ENCODE measurements around the gene USP40.

Gene USP40

DNA sequence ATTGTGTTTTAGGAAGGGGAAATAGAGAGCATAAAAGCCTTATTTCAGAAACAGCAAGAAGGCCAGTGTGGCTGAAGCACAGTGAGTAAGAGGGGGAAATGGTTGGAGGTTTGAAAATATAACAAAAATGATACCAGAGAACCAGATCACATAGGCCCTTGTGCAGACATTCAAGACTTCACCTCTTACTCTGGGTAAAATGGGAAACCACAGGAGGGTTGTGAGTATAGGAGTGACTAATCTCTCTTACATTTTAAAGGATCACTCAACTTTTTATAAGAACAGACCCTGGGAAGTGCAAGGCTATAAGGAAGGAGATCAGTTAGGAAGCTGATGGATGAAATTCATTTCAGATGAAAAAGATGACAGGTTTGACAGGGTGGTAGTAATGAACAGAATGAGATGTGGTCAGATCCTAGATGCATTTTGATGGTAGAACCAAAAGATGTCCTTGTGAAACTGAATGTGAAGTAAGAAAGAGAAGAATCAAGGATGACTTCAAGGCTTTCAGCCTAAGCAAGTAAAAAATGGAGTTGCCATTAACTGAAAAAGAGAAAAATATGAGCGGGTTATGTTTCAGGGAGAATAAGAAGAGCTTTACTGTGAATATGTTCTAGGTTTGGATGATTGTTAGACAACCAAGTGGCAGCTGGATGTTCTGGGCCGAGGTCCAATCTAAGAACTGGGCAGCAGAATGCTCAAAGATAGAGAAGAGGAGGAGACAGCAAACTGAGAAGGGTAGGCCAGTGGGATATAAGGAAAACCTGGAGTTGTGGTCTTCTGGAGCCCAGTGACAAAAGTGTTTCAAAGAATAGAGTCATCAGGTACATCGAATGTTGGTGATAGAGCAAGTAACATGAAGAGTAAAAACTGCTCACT, 65.1 kb downstream of the USP40 start:
- H2AFZ ChIP-seq (ENCODE audit: low read depth, low read length) = no peak overlapping the region
- H3K9me3 ChIP-seq (ENCODE audit: low read length) = peaks cover 5% of the 10 kb centered on the region
- H3K4me1 ChIP-seq (ENCODE audit: insufficient read depth, low read length) = no peaks in the 10 kb centered on the region
- no peak overlapping the region for H3K4me3 ChIP-seq (ENCODE audit: low read length)
- peaks cover 6% of the 10 kb centered on the region for H3K36me3 ChIP-seq (ENCODE audit: insufficient read depth, low read length)
- H3K27me3 ChIP-seq (ENCODE audit: insufficient read depth, low read length) = no peaks in the 10 kb centered on the region

DNA sequence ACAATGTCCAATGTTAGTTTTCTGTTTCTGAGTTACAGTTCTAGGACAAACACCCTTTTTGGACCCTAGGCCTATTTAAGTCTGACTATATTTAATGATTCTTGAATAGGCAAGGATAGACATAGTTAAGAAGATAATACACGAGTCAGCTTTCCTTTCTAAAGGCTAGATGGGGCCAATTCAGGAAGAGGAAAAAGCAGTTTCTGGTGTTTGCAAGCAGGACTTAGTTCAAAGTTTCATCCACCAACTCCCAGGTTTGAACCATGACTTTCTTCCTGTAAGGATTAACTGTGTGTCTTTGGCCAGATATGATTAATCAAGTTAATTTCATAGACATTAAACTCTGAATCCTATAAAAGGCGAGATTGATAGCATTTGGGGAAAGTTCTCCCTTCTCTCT, 66.7 kb downstream of the USP40 start:
- H3K27me3 ChIP-seq (ENCODE audit: insufficient read depth, low read length) = no peaks in the 10 kb centered on the region
- peaks cover 4% of the 10 kb centered on the region for H3K36me3 ChIP-seq (ENCODE audit: insufficient read depth, low read length)
- H3K4me1 ChIP-seq (ENCODE audit: insufficient read depth, low read length) = no peaks in the 10 kb centered on the region
- H2AFZ ChIP-seq (ENCODE audit: low read depth, low read length) = no peak overlapping the region
- H3K4me3 ChIP-seq (ENCODE audit: low read length) = no peak overlapping the region
- peaks cover 5% of the 10 kb centered on the region for H3K9me3 ChIP-seq (ENCODE audit: low read length)

DNA sequence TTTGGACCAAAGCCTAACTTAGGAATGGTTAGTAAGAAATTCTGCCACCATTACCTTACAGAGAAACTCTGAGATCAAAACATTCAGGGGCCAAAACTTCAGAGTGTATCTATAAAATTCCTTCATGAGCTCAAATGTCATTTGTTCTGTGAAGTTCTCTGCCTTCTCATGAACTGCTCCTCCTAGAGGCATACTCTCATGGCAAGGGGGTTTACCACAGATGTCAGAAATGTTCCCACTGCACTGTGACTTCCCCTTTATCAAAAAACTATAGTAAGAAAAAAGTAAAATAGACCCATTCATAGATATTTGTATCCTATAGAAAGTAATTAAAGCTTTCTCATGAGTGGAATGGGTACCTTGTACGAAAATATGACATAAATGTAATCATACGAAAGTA, 68.5 kb downstream of the USP40 start:
- Histone ChIP-seq H3K9me3 (ENCODE audit: low read length) (peaks cover 5% of the 10 kb centered on the region), H3K4me3 (ENCODE audit: low read length) (no peak overlapping the region), H3K36me3 (ENCODE audit: insufficient read depth, low read length) (peaks cover 7% of the 10 kb centered on the region), H3K27me3 (ENCODE audit: insufficient read depth, low read length) (no peaks in the 10 kb centered on the region), H2AFZ (ENCODE audit: low read depth, low read length) (no peak overlapping the region), H3K4me1 (ENCODE audit: insufficient read depth, low read length) (no peaks in the 10 kb centered on the region)

DNA sequence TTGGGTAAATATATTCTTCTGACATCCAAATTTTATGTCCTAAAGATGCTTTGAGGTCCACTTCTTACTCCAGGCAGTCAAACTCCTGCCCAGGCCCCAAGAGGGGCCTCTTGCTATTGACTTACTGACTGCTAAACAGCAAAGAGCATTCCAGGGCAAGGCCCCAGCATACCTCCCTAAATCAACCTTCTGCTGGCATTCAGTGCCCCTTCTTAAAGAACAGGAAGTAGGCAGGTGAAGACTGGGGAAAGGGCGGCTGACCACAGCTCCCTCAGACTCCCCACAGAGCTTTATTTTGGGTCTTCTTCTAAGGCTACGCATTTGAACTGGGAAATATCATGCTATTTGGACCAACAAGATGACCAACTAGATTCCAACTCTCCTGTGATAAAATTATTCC, 68.9 kb downstream of the USP40 start:
- Histone ChIP-seq H3K4me3 (ENCODE audit: low read length) (no peak overlapping the region), H3K36me3 (ENCODE audit: insufficient read depth, low read length) (peaks cover 11% of the 10 kb centered on the region)

DNA sequence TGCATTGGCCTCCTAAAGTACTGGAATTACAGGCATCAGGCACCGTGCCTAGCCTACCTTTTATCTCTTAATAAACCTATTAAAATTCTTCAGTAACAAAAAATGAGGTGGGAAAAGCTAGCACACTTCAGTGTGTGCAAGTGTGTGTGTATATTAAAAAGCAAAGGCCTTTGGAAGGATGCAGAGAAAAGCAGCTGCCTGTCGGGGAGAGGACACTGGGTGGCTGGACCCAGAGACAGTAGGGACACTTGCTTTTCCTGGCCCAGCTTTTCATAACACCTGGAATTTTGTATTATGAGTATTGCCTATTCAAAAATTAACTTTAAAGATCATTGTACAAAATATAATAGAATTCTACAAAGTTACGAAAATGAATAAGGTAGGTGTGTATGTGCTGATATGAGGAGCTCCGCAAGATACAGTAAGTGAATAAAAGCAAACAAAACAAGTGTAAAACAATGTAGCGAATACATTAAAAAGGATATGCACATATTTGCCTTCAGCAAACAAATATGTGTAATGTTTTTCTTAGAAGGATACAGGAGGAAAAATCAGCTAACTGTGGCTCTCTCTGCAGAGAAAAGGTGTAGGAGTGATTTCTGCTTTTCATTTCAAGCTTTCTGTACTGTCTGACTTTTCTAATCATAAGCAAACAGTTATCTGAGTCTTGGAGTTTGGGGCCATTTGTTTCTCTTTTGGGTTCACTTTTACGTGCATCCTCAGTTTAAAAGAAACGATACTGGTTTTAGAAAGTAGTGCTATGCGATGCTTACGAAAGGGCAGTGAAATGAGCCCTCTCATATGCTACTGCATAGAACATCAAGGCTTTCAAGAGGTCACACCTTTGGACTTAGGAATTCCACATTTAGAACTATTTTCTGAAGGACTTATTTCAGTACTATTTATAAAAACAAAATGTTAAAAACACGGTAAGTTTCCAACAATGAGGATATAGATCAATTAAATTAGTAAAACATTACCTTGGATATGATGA, 70.8 kb downstream of the USP40 start:
- H3K4me1 ChIP-seq (ENCODE audit: insufficient read depth, low read length) = no peaks in the 10 kb centered on the region

More for the DNA sequence above, 68.9 kb downstream of the USP40 start:
- no peak overlapping the region for H2AFZ ChIP-seq (ENCODE audit: low read depth, low read length)
- H3K4me1 ChIP-seq (ENCODE audit: insufficient read depth, low read length) = no peaks in the 10 kb centered on the region
- no peaks in the 10 kb centered on the region for H3K27me3 ChIP-seq (ENCODE audit: insufficient read depth, low read length)
- H3K9me3 ChIP-seq (ENCODE audit: low read length) = peaks cover 5% of the 10 kb centered on the region

DNA sequence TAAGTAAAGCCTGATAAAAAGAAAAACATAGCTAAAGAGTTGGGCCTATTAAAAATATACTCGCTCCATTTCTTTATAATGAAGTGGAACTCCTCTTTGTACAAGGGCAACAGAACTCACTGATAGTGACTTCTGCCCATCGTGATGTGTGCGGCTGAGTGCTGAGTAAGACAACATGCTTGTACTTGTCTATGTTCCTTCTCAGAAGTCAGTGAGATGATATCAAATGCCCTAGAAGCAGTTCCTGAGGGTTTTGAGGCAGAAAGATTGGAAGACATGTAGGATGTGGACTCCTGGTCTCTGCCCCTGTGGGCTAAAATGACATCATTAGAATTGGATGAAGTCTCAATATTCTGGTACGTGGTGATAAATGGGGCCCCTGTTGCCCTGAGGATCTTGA, 73.8 kb downstream of the USP40 start:
- Histone ChIP-seq H3K36me3 (ENCODE audit: insufficient read depth, low read length) (peaks cover 20% of the 10 kb centered on the region), H3K9me3 (ENCODE audit: low read length) (no peaks in the 10 kb centered on the region)

More for the DNA sequence above, 70.8 kb downstream of the USP40 start:
- H3K4me3 ChIP-seq (ENCODE audit: low read length) = no peak overlapping the region
- peaks cover 16% of the 10 kb centered on the region for H3K36me3 ChIP-seq (ENCODE audit: insufficient read depth, low read length)
- H3K27me3 ChIP-seq (ENCODE audit: insufficient read depth, low read length) = no peaks in the 10 kb centered on the region
- no peak overlapping the region for H2AFZ ChIP-seq (ENCODE audit: low read depth, low read length)
- H3K9me3 ChIP-seq (ENCODE audit: low read length) = no peaks in the 10 kb centered on the region

DNA sequence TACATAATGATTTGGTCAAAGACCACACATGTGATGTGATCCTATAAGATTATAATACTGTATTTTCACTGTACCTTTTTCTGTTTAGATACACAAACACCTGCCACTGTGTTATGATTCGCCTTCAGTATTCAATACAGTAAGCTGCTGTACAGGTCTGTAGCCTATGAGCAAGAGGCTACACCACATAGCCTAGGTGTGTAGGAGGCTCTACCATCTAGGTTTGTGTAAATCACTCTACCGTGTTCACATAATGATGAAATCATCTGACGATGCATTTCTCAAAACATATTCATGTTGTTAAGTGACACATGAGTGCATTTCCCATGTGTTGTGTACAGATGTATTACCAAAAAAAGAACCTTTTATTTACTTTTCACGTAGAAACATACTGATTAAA, 74.5 kb downstream of the USP40 start:
- Histone ChIP-seq H3K4me3 (ENCODE audit: low read length) (no peak overlapping the region), H3K36me3 (ENCODE audit: insufficient read depth, low read length) (peaks cover 20% of the 10 kb centered on the region)

More for the DNA sequence above, 73.8 kb downstream of the USP40 start:
- Histone ChIP-seq H3K4me3 (ENCODE audit: low read length) (no peak overlapping the region), H2AFZ (ENCODE audit: low read depth, low read length) (no peak overlapping the region), H3K27me3 (ENCODE audit: insufficient read depth, low read length) (no peaks in the 10 kb centered on the region), H3K4me1 (ENCODE audit: insufficient read depth, low read length) (no peaks in the 10 kb centered on the region)

DNA sequence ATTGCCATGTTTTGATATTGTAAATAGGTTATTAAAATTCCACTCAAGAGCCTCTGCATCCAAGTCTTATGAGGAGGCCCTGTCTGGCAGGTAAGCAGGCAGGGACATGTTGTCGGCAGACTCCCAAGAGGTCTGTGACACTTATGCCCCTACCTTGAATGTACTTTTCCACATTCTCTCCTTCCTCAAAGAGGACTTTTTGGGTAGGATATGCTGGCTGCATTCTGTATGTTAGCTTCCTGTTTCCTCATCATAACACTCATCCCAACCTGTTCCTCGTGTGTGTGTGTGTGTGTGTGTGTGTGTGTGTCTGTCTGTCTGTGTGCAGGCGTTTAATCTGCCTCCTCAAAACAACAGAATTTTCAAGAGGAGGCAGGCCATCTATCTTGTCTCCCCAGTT, 75.3 kb downstream of the USP40 start:
- Histone ChIP-seq H3K27me3 (ENCODE audit: insufficient read depth, low read length) (no peaks in the 10 kb centered on the region), H3K9me3 (ENCODE audit: low read length) (no peaks in the 10 kb centered on the region), H3K36me3 (ENCODE audit: insufficient read depth, low read length) (peaks cover 20% of the 10 kb centered on the region), H2AFZ (ENCODE audit: low read depth, low read length) (no peak overlapping the region), H3K4me1 (ENCODE audit: insufficient read depth, low read length) (no peaks in the 10 kb centered on the region), H3K4me3 (ENCODE audit: low read length) (no peak overlapping the region)

More for the DNA sequence above, 74.5 kb downstream of the USP40 start:
- Histone ChIP-seq H3K4me1 (ENCODE audit: insufficient read depth, low read length) (no peaks in the 10 kb centered on the region), H3K9me3 (ENCODE audit: low read length) (no peaks in the 10 kb centered on the region), H2AFZ (ENCODE audit: low read depth, low read length) (no peak overlapping the region), H3K27me3 (ENCODE audit: insufficient read depth, low read length) (no peaks in the 10 kb centered on the region)

DNA sequence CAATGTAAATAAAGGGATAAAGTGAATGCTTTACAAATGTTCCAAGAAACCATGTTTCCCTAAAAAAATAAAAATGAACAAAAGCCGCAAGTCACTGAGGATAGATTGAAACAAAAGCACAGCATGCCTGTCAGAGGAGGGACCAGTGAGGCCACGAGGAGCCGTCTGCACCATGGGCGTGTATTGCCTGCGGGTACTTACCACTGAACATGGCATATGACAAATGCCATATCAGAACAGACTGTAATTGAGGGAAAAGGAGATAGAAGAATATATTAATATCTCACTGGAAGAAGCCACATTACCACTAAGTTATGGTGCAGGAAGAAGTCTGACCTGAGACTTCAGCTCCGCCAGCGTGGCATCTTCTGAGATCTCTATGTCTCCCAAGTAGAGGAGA, 75.8 kb downstream of the USP40 start:
- no peak overlapping the region for H2AFZ ChIP-seq (ENCODE audit: low read depth, low read length)
- H3K4me1 ChIP-seq (ENCODE audit: insufficient read depth, low read length) = no peaks in the 10 kb centered on the region
- H3K4me3 ChIP-seq (ENCODE audit: low read length) = no peak overlapping the region
- H3K27me3 ChIP-seq (ENCODE audit: insufficient read depth, low read length) = no peaks in the 10 kb centered on the region
- no peaks in the 10 kb centered on the region for H3K9me3 ChIP-seq (ENCODE audit: low read length)
- H3K36me3 ChIP-seq (ENCODE audit: insufficient read depth, low read length) = peaks cover 21% of the 10 kb centered on the region

DNA sequence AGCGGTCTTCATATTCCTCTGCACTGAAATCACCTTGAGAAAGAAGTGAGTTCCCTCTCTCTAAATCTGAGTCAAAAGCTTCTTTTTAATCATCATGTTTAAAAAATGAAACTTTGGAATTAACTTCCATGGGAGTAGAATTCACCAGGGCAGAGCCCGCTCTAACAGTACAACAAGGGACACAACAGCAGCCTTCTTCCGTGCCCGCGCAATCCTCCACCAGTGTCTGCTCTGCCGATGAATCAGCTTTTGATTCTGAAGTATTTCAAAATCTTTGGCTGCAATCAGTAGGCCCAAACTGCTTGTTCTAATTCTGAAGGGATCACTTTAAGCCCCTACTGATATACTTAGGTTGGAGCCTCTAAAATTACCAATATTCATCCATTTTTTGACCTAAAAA, 76.9 kb downstream of the USP40 start:
- Histone ChIP-seq H2AFZ (ENCODE audit: low read depth, low read length) (no peak overlapping the region), H3K4me1 (ENCODE audit: insufficient read depth, low read length) (no peaks in the 10 kb centered on the region), H3K36me3 (ENCODE audit: insufficient read depth, low read length) (peaks cover 33% of the 10 kb centered on the region), H3K9me3 (ENCODE audit: low read length) (no peaks in the 10 kb centered on the region), H3K4me3 (ENCODE audit: low read length) (no peak overlapping the region), H3K27me3 (ENCODE audit: insufficient read depth, low read length) (no peaks in the 10 kb centered on the region)

DNA sequence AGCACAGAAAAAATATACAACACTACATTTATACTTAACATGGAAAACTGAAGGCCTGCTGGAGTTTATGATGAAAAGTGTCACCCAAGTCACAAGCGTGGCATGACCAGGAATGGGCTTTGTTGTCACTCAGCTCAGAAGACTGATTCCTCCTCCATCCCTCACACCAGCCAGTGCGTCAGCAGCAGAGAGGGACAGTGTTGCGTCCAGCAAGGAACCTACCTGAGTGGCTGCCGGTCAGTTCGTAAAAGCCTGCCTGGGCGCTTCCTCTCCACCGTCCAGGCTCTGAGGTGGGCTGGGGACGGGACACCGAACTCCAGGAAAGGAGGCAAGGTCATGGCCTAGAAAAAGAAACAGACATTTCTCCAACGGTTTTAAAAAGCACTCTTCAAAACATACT, 77.4 kb downstream of the USP40 start:
- H3K4me3 ChIP-seq (ENCODE audit: low read length) = no peak overlapping the region

DNA sequence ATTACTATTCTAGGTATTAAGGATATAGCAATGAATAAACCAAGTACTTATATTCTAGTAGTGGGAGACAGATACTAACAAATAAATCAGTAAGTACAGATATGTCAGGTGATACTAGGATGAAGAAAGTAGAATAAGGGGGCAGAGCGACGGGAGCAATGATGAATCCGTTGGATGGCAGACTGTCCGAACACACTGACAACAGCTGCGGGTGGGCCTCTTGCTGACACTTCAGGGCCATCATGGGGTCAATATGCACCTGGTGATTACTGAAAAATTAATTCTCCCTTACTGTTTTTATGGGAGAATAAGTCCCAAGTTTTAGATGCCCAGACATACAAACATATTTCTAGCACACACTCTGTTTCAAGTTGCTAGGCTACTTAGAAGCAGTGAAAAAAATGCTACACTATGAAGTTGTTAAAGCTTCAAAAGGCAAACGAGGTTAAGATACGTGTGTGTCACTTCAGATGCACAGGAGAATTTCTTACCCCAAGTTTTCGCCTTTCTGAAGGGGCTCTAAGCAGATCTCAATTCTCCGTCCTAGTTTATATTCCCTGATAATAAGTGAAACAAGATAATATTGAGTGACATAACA, 78.7 kb downstream of the USP40 start:
- Histone ChIP-seq H2AFZ (ENCODE audit: low read depth, low read length) (no peak overlapping the region), H3K4me1 (ENCODE audit: insufficient read depth, low read length) (no peaks in the 10 kb centered on the region), H3K9me3 (ENCODE audit: low read length) (no peaks in the 10 kb centered on the region), H3K4me3 (ENCODE audit: low read length) (no peak overlapping the region), H3K27me3 (ENCODE audit: insufficient read depth, low read length) (no peaks in the 10 kb centered on the region), H3K36me3 (ENCODE audit: insufficient read depth, low read length) (peaks cover 40% of the 10 kb centered on the region)

More for the DNA sequence above, 77.4 kb downstream of the USP40 start:
- H3K9me3 ChIP-seq (ENCODE audit: low read length) = no peaks in the 10 kb centered on the region
- peaks cover 33% of the 10 kb centered on the region for H3K36me3 ChIP-seq (ENCODE audit: insufficient read depth, low read length)
- no peak overlapping the region for H2AFZ ChIP-seq (ENCODE audit: low read depth, low read length)
- H3K4me1 ChIP-seq (ENCODE audit: insufficient read depth, low read length) = no peaks in the 10 kb centered on the region
- H3K27me3 ChIP-seq (ENCODE audit: insufficient read depth, low read length) = no peaks in the 10 kb centered on the region
